Peyer's patch (tissue), 4 donors: ENCODE data around the gene PLA2G2C. TPM values are rescaled to one million over a fixed set of nuclear protein-coding genes. Genes with fewer than 3 reads are reported as not detected.

Experiments
- DNase-seq, 3 donors: peaks; one replicate each; pipeline ENCODE4 v3.0.0-alpha.2; 2017 to 2019
- H3K27ac ChIP-seq, 4 donors: fragments of 200-600 bp; sonication (generic); one replicate each; pipeline ENCODE4 v1.5.1; 2016 to 2019
- H3K27me3 ChIP-seq, 2 donors: fragments of 200-600 bp; sonication (generic); one replicate each; pipeline ENCODE4 v1.5.1; 2019
- H3K36me3 ChIP-seq, 3 donors: fragments of 200-600 bp; sonication (generic); one replicate each; pipeline ENCODE4 v1.5.1; 2016 to 2019
- H3K4me1 ChIP-seq, 4 donors: fragments of 200-600 bp; sonication (generic); one replicate each; pipeline ENCODE4 v1.5.1; 2016 to 2019
- H3K4me3 ChIP-seq, 4 donors: fragments of 200-600 bp; sonication (generic); 1 replicate in 3 of 4; 2 replicates in 1 of 4; pipeline ENCODE4 v1.5.1; 2016 to 2019; ENCODE audit warnings: mild to moderate bottlenecking in 1 of 4
- H3K9me3 ChIP-seq, 4 donors: fragments of 200-600 bp; sonication (generic); one replicate each; pipeline ENCODE4 v1.5.1; 2016 to 2019; ENCODE audit warnings: mild to moderate bottlenecking in 1 of 4
- POLR2A ChIP-seq, 2 donors: fragments of 450-650 bp; IDR thresholded peaks; one replicate each; pipeline ENCODE4 v1.5.1; 2017; ENCODE audit warnings: antibody characterized with exemption in 2 of 2, mild to moderate bottlenecking in 2 of 2, moderate library complexity in 2 of 2
- total RNA-seq, 4 donors: library from RNA; depleted of rRNA; stranded (reverse); fragments of >200 nt; gene quantifications; one replicate each; pipeline ENCODE4 v1.1.0, GENCODE V29; 2016
- TF ChIP-seq, protein P1 (sequence below), 6 experiments: fragments of 450-650 bp in 4 of 6; fragments of 200-600 bp in 2 of 6; sonication (generic) in 1 of 6; IDR thresholded peaks; one replicate each; pipeline ENCODE4 v1.5.1; 2017 to 2019; ENCODE audit warnings: antibody characterized with exemption in 6 of 6, mild to moderate bottlenecking in 3 of 6, moderate library complexity in 1 of 6

PLA2G2C gene
- total RNA-seq, 4 donors from 2014 or later, result 1.0 TPM; not detected in 3

GRCh38 chr1:20178634-20179370 lies 7.5 kb downstream of the PLA2G2C start:
- Histone ChIP-seq H3K4me3 (no peak overlapping the region), H3K36me3 (no peaks in the 10 kb centered on the region), H3K4me1 (peaks cover 0 to 6% (median 0%) of the 10 kb centered on the region in 4 donors), H3K27ac (peak overlapping the region in 1 of 4 donors; percentile 55), H3K27me3 (no peaks in the 10 kb centered on the region), H3K9me3 (no peaks in the 10 kb centered on the region)
- TF ChIP-seq POLR2A (IDR thresholded peaks at IDR 0.05), result no peak
- TF ChIP-seq, protein P1, sequence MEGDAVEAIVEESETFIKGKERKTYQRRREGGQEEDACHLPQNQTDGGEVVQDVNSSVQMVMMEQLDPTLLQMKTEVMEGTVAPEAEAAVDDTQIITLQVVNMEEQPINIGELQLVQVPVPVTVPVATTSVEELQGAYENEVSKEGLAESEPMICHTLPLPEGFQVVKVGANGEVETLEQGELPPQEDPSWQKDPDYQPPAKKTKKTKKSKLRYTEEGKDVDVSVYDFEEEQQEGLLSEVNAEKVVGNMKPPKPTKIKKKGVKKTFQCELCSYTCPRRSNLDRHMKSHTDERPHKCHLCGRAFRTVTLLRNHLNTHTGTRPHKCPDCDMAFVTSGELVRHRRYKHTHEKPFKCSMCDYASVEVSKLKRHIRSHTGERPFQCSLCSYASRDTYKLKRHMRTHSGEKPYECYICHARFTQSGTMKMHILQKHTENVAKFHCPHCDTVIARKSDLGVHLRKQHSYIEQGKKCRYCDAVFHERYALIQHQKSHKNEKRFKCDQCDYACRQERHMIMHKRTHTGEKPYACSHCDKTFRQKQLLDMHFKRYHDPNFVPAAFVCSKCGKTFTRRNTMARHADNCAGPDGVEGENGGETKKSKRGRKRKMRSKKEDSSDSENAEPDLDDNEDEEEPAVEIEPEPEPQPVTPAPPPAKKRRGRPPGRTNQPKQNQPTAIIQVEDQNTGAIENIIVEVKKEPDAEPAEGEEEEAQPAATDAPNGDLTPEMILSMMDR (IDR thresholded peaks at IDR 0.05), result no peak
- DNase-seq, result no peak

GRCh38 chr1:20174937-20175666 lies 11.2 kb downstream of the PLA2G2C start:
- H3K9me3 ChIP-seq, result no peaks in the 10 kb centered on the region
- no peak for TF ChIP-seq POLR2A (IDR thresholded peaks at IDR 0.05)
- TF ChIP-seq, protein P1 (IDR thresholded peaks at IDR 0.05), result no peak
- H3K4me1 ChIP-seq, result peaks cover 0 to 3% (median 0%) of the 10 kb centered on the region in 4 donors
- H3K4me3 ChIP-seq, result no peak overlapping the region
- H3K27me3 ChIP-seq, result no peaks in the 10 kb centered on the region
- H3K27ac ChIP-seq, result no peak overlapping the region
- H3K36me3 ChIP-seq, result no peaks in the 10 kb centered on the region
- DNase-seq, result no peak

- H3K9me3 ChIP-seq, result no peaks in the 10 kb centered on the region
- no peaks in the 10 kb centered on the region for H3K36me3 ChIP-seq
- DNase-seq, result no peak
- TF ChIP-seq POLR2A (IDR thresholded peaks at IDR 0.05), result no peak
- TF ChIP-seq, protein P1 (IDR thresholded peaks at IDR 0.05), result no peak
- no peak overlapping the region for H3K4me3 ChIP-seq
- H3K27me3 ChIP-seq, result no peaks in the 10 kb centered on the region
- H3K27ac ChIP-seq, result no peak overlapping the region
- H3K4me1 ChIP-seq, result peaks cover 0 to 3% (median 0%) of the 10 kb centered on the region in 4 donors
Observed at GRCh38 chr1:20172033-20172590, 14.2 kb downstream of the PLA2G2C start.

- no peak for DNase-seq
- Histone ChIP-seq H3K9me3 (peaks cover 0 to 3% (median 0%) of the 10 kb centered on the region in 4 donors), H3K4me3 (no peak overlapping the region), H3K4me1 (peaks cover 0 to 4% (median 2%) of the 10 kb centered on the region in 4 donors), H3K27me3 (no peaks in the 10 kb centered on the region), H3K36me3 (no peaks in the 10 kb centered on the region), H3K27ac (no peak overlapping the region)
- no peak for TF ChIP-seq POLR2A (IDR thresholded peaks at IDR 0.05)
- TF ChIP-seq, protein P1 (IDR thresholded peaks at IDR 0.05), result no peak
Observed at GRCh38 chr1:20169932-20170331, 16.4 kb downstream of the PLA2G2C start.

DNA sequence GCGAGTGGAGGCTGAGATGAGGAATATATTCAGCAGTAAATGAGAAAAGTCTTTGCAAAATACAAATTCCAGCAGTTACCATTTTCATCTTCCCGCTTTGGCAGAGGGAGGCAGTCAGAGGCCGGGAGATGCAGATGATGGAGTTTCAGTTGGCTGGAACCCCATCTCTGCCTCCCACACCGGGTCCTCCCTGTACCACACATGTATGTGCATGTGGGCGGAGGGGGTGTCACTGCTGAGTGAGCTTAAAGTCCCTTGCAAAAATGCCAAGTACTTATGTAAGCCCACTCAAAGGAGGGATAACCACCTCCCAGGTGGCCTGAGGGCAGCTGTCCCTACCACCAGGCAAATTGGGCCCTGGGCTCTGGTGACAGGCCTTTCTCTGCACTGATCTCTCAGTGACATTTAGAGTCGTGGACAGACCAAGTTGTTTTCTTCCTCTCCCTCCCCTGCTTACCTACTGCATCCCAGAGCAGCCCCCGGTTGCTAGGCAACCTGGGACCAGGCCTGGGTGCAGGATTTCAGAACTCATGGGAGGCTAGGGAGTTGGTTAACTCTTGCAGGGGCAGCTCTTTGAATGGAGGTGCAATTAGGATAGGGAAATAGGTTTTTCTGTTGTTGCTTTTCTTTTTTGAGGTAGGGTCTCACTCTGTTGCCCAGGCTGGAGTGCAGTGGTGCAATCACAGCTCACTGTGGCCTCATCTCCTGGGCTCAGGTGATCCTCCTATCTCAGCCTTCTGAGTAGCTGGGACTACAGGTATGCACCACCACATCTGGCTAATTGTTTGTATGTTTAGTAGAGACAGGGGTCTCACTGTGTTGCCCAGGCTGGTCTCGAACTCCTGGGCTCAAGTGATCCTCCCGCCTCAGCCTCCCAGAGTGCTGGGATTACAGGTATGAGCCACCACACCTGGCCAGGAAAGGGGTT lies 17.5 kb downstream of the PLA2G2C start:
- peaks cover 0 to 6% (median 0%) of the 10 kb centered on the region in 4 donors for H3K9me3 ChIP-seq
- no peaks in the 10 kb centered on the region for H3K36me3 ChIP-seq
- peaks cover 0 to 4% (median 2%) of the 10 kb centered on the region in 4 donors for H3K4me1 ChIP-seq
- no peak for DNase-seq
- TF ChIP-seq, protein P1 (IDR thresholded peaks at IDR 0.05), result no peak
- TF ChIP-seq POLR2A (IDR thresholded peaks at IDR 0.05), result no peak
- no peaks in the 10 kb centered on the region for H3K27me3 ChIP-seq
- no peak overlapping the region for H3K27ac ChIP-seq
- no peak overlapping the region for H3K4me3 ChIP-seq
